Neural progenitor cell (in vitro differentiated cells): ENCODE data around the gene CTNNA1. TPM values are rescaled to one million over a fixed set of nuclear protein-coding genes. Genes with fewer than 3 reads are reported as not detected.

Experiments
- DNase-seq: peaks from one replicate; pipeline ENCODE4 v3.0.0-alpha.2; 2016; ENCODE audit warnings: low spot score
- H2AFZ ChIP-seq: fragments of 200-600 bp; sonication (generic); replicated peaks from 2 replicates; pipeline ENCODE4 v1.6.1; 2016; ENCODE audit warnings: antibody characterized with exemption
- H3F3A ChIP-seq: fragments of 200-600 bp; sonication (generic); 2 replicates; pipeline ENCODE4 v1.6.1; 2016; ENCODE audit warnings: antibody characterized with exemption, low read depth
- H3K27ac ChIP-seq: fragments of 200-600 bp; sonication (generic); 2 replicates; pipeline ENCODE4 v1.5.1; 2016; ENCODE audit warnings: mild to moderate bottlenecking
- H3K27me3 ChIP-seq: fragments of 200-600 bp; sonication (generic); 2 replicates; pipeline ENCODE4 v1.6.1; 2016; ENCODE audit warnings: mild to moderate bottlenecking, moderate library complexity
- H3K36me3 ChIP-seq: fragments of 200-600 bp; sonication (generic); 2 replicates; pipeline ENCODE4 v1.5.1; 2016
- H3K4me1 ChIP-seq: fragments of 200-600 bp; sonication (generic); 2 replicates; pipeline ENCODE4 v1.6.1; 2016; ENCODE audit warnings: mixed run types
- H3K4me2 ChIP-seq: fragments of 200-600 bp; sonication (generic); 2 replicates; pipeline ENCODE4 v1.6.1; 2016
- H3K4me3 ChIP-seq: fragments of 200-600 bp; sonication (generic); 2 replicates; pipeline ENCODE4 v1.5.1; 2016
- H3K79me2 ChIP-seq: fragments of 200-600 bp; sonication (generic); 2 replicates; pipeline ENCODE4 v1.6.1; 2016; ENCODE audit warnings: low read depth
- H3K9ac ChIP-seq: fragments of 200-600 bp; sonication (generic); 2 replicates; pipeline ENCODE4 v1.6.1; 2016
- H3K9me3 ChIP-seq: fragments of 200-600 bp; sonication (generic); 2 replicates; pipeline ENCODE4 v1.5.1; 2016; ENCODE audit warnings: low read depth
- H4K20me1 ChIP-seq: fragments of 200-600 bp; sonication (generic); 2 replicates; pipeline ENCODE4 v1.6.1; 2016; ENCODE audit warnings: low read depth
- H3K27ac Mint-ChIP-seq: 3 replicates; pipeline ENCODE4 v1.8.0; 2021; ENCODE audit warnings: mixed read lengths
- H3K27me3 Mint-ChIP-seq: 2 replicates; pipeline ENCODE4 v1.8.0; 2022; ENCODE audit warnings: low read depth, mild to moderate bottlenecking, inconsistent platforms, moderate library complexity, mixed read lengths; ENCODE audit not compliant: insufficient read depth
- H3K36me3 Mint-ChIP-seq: 3 replicates; pipeline ENCODE4 v1.8.0; 2021; ENCODE audit warnings: mixed read lengths
- H3K4me1 Mint-ChIP-seq: 3 replicates; pipeline ENCODE4 v1.8.0; 2021; ENCODE audit warnings: mixed read lengths
- H3K4me3 Mint-ChIP-seq: 3 replicates; pipeline ENCODE4 v1.8.0; 2021; ENCODE audit warnings: mild to moderate bottlenecking, moderate library complexity, mixed read lengths
- H3K9me3 Mint-ChIP-seq: 3 replicates; pipeline ENCODE4 v1.8.0; 2020; ENCODE audit warnings: mixed read lengths
- EZH2 ChIP-seq: fragments of 200-600 bp; sonication (generic); IDR thresholded peaks from 2 replicates; pipeline ENCODE4 v1.6.1; 2017; ENCODE audit warnings: antibody characterized with exemption, mild to moderate bottlenecking, moderate library complexity
- EZH2phosphoT487 ChIP-seq: fragments of 200-600 bp; sonication (generic); IDR thresholded peaks from 2 replicates; pipeline ENCODE4 v1.6.1; 2017; ENCODE audit warnings: antibody characterized with exemption
- total RNA-seq: library from RNA; depleted of rRNA; stranded (reverse); fragments of >200 nt; gene quantifications from 2 replicates; pipeline ENCODE4 v1.2.3, GENCODE V29; 2015; ENCODE audit warnings: low replicate concordance
- TF ChIP-seq, protein P1 (sequence below): fragments of 200-600 bp; sonication (generic); IDR thresholded peaks from 2 replicates; pipeline ENCODE4 v1.5.1; 2017; ENCODE audit warnings: antibody characterized with exemption, mild to moderate bottlenecking

The CTNNA1 gene
- total RNA-seq, 1 donor from 2014 or later: 305 TPM

DNA sequence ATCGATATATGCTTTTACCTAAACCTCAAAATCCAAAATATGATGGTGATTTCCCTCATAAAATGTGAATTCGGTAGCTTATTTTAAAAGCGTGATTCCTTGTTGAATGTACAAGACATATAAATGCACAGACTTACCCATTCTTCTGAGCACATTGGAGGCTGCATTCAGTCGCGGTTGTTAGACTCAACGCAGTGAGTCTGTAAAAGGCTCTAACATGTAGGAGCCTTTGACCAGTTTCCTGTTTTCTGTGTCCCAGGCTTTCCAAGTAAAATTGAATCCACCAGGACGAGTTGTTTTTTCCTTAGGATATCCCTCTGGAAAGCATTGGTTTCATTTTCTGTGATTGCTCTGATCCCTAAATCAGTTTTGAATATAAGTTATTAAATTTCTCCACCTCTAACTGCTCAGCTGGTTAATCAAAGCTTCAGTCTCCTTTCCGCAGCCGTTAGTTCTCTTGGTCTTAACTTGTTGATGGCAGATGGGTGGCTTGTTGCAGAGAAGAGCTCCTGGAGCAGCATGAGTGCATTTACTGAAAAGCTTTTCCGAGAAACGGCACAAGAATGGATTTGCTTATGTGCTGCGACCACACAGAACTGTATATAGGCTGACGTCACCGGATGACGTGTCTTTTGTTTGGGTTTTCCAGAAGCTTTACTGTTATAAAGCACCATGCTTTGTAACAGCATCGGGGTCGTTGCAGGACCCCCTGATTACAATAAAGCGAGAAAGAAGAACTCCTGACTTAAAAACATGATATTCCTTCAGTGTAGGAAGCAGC lies 121.7 kb downstream of the CTNNA1 start, which contains the start of gene LRRTM2:
TSS of gene LRRTM2 (minus strand) at position 565 of the 781 bp plus-strand sequence. CDS start at position 141, 424 bp downstream.
- Histone ChIP-seq H3K4me3 (no peak within 1 kb of the TSS), H4K20me1 (peaks cover 62% of the 10 kb centered on the region), H3K4me2 (no peak within 1 kb of the TSS), H3K27ac (no peak within 1 kb of the TSS), H3K27me3 (no peaks in the 10 kb centered on the region), H3K79me2 (peaks cover 92% of the 10 kb centered on the region), H3K4me1 (peaks cover 58% of the 10 kb centered on the region), H3K36me3 (no peaks in the 10 kb centered on the region), H3K9ac (no peak within 1 kb of the TSS), H3K9me3 (no peaks in the 10 kb centered on the region), H3F3A (peaks cover 25% of the 10 kb centered on the region), H2AFZ (no peak within 1 kb of the TSS)
- no peak for TF ChIP-seq EZH2phosphoT487
- no peak for TF ChIP-seq EZH2
- TF ChIP-seq, protein P1, sequence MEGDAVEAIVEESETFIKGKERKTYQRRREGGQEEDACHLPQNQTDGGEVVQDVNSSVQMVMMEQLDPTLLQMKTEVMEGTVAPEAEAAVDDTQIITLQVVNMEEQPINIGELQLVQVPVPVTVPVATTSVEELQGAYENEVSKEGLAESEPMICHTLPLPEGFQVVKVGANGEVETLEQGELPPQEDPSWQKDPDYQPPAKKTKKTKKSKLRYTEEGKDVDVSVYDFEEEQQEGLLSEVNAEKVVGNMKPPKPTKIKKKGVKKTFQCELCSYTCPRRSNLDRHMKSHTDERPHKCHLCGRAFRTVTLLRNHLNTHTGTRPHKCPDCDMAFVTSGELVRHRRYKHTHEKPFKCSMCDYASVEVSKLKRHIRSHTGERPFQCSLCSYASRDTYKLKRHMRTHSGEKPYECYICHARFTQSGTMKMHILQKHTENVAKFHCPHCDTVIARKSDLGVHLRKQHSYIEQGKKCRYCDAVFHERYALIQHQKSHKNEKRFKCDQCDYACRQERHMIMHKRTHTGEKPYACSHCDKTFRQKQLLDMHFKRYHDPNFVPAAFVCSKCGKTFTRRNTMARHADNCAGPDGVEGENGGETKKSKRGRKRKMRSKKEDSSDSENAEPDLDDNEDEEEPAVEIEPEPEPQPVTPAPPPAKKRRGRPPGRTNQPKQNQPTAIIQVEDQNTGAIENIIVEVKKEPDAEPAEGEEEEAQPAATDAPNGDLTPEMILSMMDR: no peak
- Mint-ChIP-seq H3K27me3 (peaks cover 6% of the 10 kb centered on the region), H3K36me3 (peaks cover 6% of the 10 kb centered on the region), H3K4me3 (peak within 1 kb of the TSS; percentile 77), H3K27ac (peak within 1 kb of the TSS; percentile 97), H3K9me3 (no peaks in the 10 kb centered on the region), H3K4me1 (peaks cover 60% of the 10 kb centered on the region)
- DNase-seq: peak; percentile 25

DNA sequence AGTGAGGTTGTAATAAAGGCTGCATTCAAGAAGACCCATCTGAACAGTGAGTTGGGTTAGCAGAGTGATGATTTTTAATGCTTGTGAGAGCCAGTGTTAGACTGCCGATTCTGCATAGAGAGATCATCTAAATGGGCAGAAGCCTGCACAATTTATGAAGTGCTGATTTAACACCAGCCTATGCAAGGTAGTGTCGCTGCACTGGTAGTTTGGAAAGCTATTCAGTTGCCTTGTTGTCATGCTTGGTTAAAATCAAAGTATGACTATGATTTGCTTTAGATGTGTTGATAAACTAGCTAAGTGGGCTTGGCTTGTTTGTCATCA lies 122.3 kb downstream of the CTNNA1 start:
- no peak overlapping the region for H3K4me2 ChIP-seq
- H3K9me3 Mint-ChIP-seq: no peaks in the 10 kb centered on the region
- peak overlapping the region; percentile 62 for H3K27ac Mint-ChIP-seq
- no peak overlapping the region for H3K4me3 Mint-ChIP-seq
- no peaks in the 10 kb centered on the region for H3K27me3 ChIP-seq
- no peak overlapping the region for H3K4me3 ChIP-seq
- H3K4me1 Mint-ChIP-seq: peaks cover 55% of the 10 kb centered on the region
- no peaks in the 10 kb centered on the region for H3K36me3 ChIP-seq
- H3K4me1 ChIP-seq: peaks cover 53% of the 10 kb centered on the region
- H3K9me3 ChIP-seq: no peaks in the 10 kb centered on the region
- peaks cover 57% of the 10 kb centered on the region for H4K20me1 ChIP-seq
- H2AFZ ChIP-seq: no peak overlapping the region
- H3K27me3 Mint-ChIP-seq: peaks cover 6% of the 10 kb centered on the region
- H3K79me2 ChIP-seq: peaks cover 91% of the 10 kb centered on the region
- no peak overlapping the region for H3K27ac ChIP-seq
- no peak for DNase-seq
- peaks cover 21% of the 10 kb centered on the region for H3F3A ChIP-seq
- no peak overlapping the region for H3K9ac ChIP-seq
- TF ChIP-seq EZH2phosphoT487: no peak
- TF ChIP-seq EZH2: no peak
- TF ChIP-seq, protein P1: no peak
- peaks cover 11% of the 10 kb centered on the region for H3K36me3 Mint-ChIP-seq

DNA sequence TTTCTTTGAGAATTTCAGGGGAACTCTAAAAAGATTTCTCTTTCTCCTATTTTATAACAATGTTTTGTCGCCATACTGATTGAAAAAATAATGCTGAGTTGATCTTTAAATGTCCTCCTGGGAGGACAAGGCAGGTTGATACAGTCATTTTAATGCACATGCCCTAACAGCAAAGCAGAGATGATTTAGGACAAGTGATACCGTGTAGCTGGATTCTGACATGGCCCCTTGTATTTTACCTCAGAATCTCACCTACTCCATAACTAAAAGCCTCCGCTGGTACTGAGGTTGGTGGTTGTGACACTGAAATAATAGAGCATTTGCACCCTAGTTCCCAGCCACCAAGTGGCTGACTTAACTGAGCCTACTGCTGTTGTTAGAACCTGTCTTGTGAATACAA lies 122.7 kb downstream of the CTNNA1 start:
- Mint-ChIP-seq H3K4me1 (peaks cover 51% of the 10 kb centered on the region), H3K36me3 (peaks cover 15% of the 10 kb centered on the region), H3K4me3 (no peak overlapping the region), H3K27me3 (peaks cover 6% of the 10 kb centered on the region), H3K9me3 (no peaks in the 10 kb centered on the region), H3K27ac (no peak overlapping the region)
- H4K20me1 ChIP-seq: peaks cover 53% of the 10 kb centered on the region
- TF ChIP-seq EZH2phosphoT487: no peak
- no peak for TF ChIP-seq EZH2
- TF ChIP-seq, protein P1: no peak
- no peak for DNase-seq
- H3K4me2 ChIP-seq: no peak overlapping the region
- H3F3A ChIP-seq: peaks cover 17% of the 10 kb centered on the region
- H3K27me3 ChIP-seq: no peaks in the 10 kb centered on the region
- peaks cover 48% of the 10 kb centered on the region for H3K4me1 ChIP-seq
- H3K4me3 ChIP-seq: no peak overlapping the region
- no peaks in the 10 kb centered on the region for H3K9me3 ChIP-seq
- peaks cover 91% of the 10 kb centered on the region for H3K79me2 ChIP-seq
- no peak overlapping the region for H2AFZ ChIP-seq
- H3K27ac ChIP-seq: no peak overlapping the region
- no peak overlapping the region for H3K9ac ChIP-seq
- no peaks in the 10 kb centered on the region for H3K36me3 ChIP-seq
